SHP77 (cell line): ENCODE measurements around the gene RNF112.

Experiments used
- DNase-seq, 2 experiments: peaks; one replicate each; lab custom pipeline; 2025; lab: John Stamatoyannopoulos, UW

RNF112 gene

GRCh38 chr17:19410875-19411620 is at the start of gene RNF112:
Gene RNF112, plus strand, starts transcription at chr17:19411232. Its CDS starts 177 bp downstream, at chr17:19411409.
- no peak for DNase-seq

DNA sequence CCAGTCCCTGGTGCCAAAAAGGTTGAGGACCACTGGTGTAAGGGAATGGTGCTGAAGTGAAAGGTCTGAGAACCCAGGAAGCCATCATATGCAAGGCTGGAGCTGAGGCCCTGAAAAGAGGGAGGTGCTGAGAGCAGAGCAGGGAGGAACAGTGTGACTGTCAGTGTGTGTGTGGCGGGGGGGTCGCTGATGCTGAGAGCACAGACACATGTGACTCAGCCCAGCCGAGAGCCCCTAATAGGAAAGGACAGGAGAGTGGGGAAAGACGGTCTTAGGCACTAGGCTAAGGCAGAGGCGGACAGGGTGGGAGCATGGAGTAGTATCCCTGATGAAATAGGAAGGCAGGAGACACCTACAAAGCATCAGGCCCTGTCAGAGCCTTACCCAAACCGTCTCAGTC is 49.7 kb upstream of the RNF112 start:
- no peak for DNase-seq

GRCh38 chr17:19361944-19362276 is 49.1 kb upstream of the RNF112 start:
- DNase-seq: no peak

DNA sequence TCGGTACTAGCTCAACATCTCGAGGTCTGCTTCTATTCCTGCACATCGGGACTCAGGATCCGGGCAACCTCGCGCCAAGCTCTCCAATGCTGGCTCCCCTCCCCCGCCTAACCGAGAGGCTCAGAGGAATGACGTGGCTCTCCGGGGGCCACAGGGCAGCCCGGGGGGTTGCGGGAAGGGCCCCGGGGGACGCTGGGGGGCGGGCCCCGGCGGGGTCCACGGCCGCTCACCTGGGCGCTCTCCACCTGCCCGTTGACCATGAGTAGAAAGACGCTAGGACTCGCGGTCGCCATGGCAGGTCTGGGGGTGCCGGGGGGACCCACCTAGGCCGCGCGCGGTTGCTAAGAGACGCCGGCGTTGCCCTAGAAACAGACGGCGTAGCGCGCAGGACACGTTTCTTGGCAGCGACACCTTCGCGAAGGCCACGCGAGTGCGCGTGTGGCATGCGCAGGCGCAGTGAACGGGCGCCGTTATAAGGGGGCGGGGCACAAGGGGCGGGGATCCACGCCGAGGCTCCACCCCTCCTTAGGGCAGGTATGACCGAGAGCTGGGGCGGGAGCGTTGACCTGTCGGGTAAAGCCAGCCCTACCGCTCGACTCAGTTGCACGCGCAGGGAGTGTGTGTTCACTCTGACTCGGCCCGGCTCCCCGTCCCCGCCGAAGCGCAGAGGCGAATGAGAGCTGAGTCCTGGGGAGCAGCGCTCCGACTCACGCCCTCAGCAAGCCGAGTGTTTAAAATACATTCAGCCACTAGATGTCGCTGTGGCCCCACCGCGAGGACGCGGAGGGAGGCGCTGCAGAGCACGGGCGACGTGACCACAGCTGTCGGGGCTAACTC is 48.5 kb upstream of the RNF112 start, which contains the start of gene B9D1:
B9D1 (minus strand) TSS at position 447 of the 837 bp plus-strand sequence; CDS start at position 293, 154 bp downstream.
- peak; percentile 95 to 96 for DNase-seq

GRCh38 chr17:19363114-19363438 is 48.0 kb upstream of the RNF112 start:
- no peak for DNase-seq

DNA sequence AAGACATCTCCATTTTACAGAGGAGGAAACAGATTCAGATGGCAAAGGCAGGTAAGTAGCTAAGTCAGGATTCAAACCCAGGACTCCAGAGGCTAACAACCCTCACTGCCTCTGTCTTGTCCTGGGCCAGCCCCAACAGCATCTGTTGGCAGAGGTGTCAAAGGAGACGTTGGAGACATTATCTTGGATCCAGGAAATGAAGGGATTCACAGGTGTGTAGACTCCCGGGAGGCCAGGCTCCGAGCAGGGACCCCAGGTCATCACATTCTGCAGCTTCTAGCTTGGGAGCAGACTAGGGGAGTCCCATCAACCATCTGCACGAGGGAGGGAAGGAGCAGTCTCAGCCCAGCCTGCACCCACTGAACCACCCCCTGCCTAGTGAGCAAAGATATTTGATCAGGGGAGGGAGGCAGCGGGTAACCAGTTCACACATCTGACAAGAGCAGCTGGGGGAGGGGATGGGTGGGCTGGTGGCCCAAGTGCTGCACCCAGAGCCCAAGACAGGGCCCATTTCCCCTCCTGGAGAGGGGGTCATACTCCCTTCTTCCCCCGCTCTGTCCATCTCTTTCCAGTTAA is 47.5 kb upstream of the RNF112 start:
- no peak for DNase-seq

- peak; percentile 58 to 76 for DNase-seq
These were observed 46.1 kb upstream of the RNF112 start for GRCh38 chr17:19364699-19365498.

DNA sequence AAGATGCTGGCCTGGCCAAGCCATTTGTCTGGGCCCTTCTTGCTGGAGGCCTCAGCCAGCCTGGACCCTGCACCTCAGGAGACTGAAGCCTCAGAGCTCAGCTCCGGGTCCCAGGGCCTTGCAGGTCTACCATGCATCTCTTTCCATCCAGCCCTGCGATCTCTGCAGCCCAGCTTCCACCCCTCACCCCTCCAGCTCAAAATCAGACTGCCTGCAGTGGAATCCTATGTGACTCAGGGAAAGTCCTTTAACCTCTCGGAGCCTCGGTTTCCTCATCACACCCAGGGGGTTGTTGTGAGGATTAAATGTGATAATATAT is 45.6 kb upstream of the RNF112 start:
- no peak for DNase-seq

- no peak for DNase-seq
These were observed 45.0 kb upstream of the RNF112 start for GRCh38 chr17:19365833-19366636.

DNA sequence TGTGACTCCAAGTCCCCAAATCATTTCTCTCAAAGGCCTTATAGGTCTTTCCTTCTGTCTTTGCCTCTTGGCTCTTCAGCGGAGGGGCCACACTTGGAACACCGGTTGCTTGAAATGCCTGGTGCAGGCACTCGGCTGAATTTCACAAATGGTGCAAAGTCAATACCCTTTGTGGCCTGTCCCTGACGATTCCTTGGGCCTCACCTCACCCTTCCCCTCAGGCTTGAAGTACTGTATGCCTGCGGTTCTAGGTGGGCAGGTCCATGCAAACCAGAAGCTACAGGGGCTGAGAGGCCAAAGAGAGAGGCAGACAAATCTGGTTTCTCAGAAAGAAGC is 44.4 kb upstream of the RNF112 start:
- DNase-seq: no peak

DNA sequence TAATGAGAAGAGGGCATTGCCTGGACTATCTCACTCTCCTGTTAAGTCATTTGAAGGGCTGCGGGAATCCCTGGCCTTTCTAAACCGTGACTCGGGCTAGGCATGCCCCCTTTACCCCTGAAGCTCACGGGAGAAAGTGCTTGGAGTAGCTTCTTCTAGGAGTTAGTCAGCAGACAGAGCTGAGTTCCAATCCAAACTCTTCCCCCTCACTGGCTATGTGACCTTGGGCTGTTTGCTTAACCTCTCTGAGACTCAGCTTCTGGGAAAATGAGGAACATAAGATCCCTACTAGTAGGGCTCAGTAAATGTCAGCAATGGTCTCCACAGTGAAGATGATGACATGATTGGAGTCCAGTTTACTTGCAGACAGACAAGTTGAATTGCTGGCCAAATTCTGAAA is 42.8 kb upstream of the RNF112 start:
- DNase-seq: no peak

GRCh38 chr17:19369107-19369778 is 41.8 kb upstream of the RNF112 start:
- DNase-seq: no peak

- DNase-seq: no peak
These were observed 41.1 kb upstream of the RNF112 start for GRCh38 chr17:19369846-19370492.

GRCh38 chr17:19370493-19370960 is 40.5 kb upstream of the RNF112 start:
- DNase-seq: peak; percentile 84 to 91

- DNase-seq: no peak
These were observed 39.6 kb upstream of the RNF112 start for GRCh38 chr17:19371259-19372010.

GRCh38 chr17:19372011-19372370 is 39.0 kb upstream of the RNF112 start:
- no peak for DNase-seq

DNA sequence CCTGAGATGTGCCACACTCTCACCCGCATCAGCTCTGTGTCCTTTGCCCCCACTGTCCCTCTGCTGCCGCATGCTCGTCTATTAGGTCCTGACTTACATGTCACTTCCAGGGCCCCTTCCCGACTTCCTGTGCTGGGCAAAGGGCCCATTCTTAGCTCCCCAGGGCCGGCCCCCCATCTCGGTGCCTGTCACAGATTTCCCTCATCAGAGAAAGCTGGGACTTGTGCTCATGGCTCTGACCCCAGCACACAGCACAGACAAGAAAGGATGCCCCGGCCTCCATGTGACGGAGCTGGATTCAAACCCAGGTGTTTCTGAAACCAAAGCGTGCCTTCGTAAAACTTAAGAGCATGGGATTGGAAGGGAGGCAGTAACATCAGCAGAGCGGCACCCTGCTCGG is 38.6 kb upstream of the RNF112 start:
- no peak for DNase-seq

DNA sequence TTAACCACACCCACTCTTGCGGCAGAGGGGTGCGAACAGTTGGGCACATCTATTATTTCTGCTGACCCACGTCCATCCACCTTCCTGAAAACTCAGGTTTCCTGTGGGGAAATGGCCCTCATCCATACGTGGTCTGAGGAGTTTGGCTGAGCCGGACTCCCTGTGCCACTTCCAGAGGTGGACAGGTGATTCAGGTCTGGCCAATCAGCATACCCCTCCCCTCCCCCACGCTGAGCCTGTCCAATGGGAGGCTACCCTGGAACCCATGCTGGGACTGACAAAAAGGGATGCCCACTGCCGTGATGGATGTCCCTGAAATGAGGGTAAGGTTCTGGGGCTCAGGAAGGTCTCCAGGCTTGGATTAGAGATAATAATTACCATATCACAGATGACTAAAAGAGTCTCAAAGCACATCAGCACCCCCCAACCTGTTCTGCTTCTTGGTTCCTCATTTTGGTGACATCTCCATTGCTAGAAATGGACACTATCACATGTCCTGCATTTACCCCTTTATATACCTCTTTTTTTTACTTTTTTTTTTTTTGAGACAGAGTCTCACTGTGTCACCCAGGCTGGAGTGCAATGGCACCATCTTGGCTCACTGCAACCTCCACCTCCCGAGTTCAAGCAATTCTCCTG is 38.0 kb upstream of the RNF112 start:
- DNase-seq: no peak

- no peak for DNase-seq
These were observed 36.9 kb upstream of the RNF112 start for GRCh38 chr17:19374136-19374535.
